Stimulated activated CD4-positive, alpha-beta T cell treated with anti-CD3 and anti-CD28 coated beads, TNF-alpha, amount 100 ng/mL, for 24 hours (primary cell): ENCODE results near the gene ALPG.
"Not testable (repeated sequence)": the region's sequence is repeated elsewhere in the genome, so short reads cannot be mapped to it uniquely, and the experiment has no call there.

Source experiments
- DNase-seq, 3 experiments: peaks; one replicate each; pipeline ENCODE4 v3.0.0-alpha.2; 2020; ENCODE audit warnings: low read depth in 3 of 3

The ALPG gene

GRCh38 chr2:232396683-232397082, 10.0 kb upstream of the ALPG start:
- DNase-seq: no peak

DNA sequence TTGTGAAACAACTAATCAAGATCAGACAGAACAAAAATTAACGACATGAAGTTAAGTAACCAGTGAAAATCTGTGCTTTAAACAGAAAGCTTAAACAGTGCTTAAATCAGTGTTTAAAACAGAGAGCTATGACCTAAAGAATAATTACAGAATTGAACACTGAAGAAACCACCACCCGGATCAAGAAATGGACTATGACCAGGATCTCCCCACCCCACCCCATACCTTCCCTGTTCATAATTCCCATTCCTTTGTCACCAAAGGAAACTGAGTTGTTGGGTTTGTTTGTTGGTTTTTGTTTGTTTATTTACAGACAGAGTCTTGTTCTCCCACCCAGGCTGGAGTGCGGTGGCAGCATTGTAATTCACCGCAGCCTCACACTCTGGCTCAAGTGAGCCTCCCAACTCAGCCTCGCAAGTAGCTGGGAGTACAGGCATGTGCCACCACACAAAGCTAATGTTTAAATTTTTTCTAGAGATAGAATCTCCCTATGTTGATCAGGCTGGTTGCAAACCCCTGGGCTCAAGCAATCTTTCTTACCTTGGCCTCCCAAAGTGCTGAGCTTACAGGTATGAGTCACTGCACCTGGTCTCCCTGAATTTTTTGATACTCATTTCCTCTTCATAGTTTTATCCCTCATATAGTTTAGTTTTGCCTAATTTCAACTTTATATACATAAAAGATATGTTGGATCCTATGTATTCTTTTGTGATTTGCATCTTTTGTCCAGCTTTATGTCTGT, 8.2 kb upstream of the ALPG start:
- no peak for DNase-seq

GRCh38 chr2:232400256-232401015, 6.2 kb upstream of the ALPG start:
- no peak for DNase-seq

DNA sequence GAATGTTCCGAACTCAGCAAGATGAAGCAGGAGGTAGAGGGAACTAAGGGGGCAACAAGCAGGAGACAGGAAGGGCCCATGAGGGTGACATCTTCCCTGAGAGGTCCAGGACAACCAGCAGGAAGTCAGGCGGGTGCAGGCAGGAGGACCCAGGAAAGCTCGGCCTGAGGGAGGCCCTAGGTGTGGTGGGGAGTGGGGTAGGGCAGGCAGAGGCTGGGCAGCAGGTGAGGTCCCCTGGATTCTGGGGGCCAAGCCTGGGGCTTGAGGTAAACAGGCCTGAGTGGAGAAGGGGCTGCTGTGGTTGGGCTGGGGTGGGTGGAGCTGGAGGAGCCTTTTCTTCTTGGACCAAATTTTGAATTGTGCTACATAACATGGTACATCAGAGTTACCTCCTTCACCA, 4.1 kb upstream of the ALPG start:
- no peak for DNase-seq

DNA sequence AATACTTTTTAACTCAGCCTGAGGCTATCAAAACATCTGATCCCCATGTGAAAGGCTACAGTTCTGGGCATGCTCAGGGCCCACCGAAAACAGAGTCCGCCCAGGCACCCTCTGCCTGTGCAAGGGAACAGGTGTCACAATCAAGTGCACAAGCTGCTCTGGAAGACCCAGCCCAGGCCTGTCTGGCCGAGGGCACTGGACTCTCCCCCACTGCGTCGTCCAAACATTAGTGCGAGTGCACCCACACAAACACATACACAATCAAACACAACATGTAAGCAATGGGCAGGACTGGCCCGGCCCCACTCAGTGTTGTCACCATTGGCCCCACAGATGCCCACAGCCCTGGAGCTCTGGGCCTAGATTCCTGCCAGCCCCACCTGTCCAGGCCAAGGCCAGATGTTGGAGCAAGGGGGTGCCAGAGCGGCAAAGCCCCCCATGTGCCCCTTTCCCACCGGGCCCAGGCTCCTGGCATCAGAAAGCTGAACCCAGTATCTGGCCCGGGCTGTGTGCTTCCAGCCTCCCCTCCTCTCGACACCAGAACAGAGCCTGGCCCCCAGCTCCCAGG, 617 bp upstream of the ALPG start:
- DNase-seq: no peak

DNA sequence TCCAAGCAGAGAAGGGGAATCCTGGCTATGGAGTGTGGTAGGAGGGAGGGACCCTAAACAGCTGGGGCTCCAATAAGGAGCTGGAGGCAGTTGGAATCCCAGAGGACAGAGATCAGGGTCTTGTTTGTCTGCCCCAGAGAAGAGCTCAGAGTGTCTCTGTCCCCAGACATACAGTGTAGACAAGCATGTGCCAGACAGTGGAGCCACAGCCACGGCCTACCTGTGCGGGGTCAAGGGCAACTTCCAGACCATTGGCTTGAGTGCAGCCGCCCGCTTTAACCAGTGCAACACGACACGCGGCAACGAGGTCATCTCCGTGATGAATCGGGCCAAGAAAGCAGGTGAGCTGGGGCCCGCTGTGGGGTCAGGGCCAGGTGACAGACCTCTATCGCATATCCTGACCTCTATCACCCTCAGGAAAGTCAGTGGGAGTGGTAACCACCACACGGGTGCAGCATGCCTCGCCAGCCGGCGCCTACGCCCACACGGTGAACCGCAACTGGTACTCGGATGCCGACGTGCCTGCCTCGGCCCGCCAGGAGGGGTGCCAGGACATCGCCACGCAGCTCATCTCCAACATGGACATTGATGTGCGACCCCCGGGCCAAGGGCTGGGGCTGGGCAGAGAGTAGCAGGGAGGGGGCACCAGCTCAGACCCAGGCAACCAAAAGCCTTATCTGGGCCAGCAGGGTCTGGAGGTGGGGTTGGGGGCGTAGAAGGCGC, 945 bp downstream of the ALPG start:
- DNase-seq: not testable (repeated sequence)

- DNase-seq: not testable (repeated sequence)
These were observed 1.6 kb downstream of the ALPG start for GRCh38 chr2:232408269-232408668.

DNA sequence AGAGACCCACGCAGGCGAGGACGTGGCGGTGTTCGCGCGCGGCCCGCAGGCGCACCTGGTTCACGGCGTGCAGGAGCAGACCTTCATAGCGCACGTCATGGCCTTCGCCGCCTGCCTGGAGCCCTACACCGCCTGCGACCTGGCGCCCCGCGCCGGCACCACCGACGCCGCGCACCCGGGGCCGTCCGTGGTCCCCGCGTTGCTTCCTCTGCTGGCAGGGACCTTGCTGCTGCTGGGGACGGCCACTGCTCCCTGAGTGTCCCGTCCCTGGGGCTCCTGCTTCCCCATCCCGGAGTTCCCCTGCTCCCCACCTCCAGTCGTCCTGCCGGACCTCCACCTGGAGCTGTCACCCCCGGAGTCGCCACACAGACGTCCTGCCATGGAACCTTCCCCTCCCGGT, 3.0 kb downstream of the ALPG start:
- not testable (repeated sequence) for DNase-seq

GRCh38 chr2:232410238-232410900, 3.7 kb downstream of the ALPG start:
- DNase-seq: no peak

DNA sequence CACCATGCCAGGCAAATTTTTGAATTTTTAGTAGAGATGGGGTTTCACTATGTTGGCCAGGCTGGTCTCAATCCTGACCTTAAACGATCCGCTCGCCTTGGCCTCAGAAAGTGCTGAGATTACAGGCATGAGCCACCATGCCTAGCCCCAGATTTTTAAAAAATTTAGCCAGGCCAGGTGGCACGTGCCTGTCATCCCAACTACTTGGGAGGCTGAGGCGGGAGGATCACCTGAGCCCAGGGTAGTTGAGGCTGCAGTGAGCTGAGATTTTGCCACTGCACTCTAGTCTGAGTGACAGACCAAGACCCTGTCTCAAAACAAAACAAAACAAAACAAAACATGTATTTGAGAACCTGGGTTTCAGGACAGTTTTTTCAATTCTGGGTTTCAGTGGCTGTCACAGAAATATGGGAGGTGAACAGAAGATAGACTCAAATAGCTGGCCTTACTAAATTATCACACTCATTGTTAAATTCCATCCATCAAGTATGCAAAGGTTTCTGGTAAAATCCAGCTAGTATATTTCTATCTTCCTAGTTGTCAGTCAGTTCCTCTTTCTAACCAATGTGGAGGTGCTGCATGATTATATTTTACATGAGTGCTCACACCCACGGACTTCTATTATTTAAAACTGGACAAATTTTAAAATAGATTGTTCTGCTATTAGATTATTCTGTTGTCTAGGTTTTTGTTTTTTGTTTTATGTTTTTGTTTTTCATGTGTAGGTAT, 5.4 kb downstream of the ALPG start:
- no peak for DNase-seq

GRCh38 chr2:232412986-232413385, 6.3 kb downstream of the ALPG start:
- DNase-seq: no peak

DNA sequence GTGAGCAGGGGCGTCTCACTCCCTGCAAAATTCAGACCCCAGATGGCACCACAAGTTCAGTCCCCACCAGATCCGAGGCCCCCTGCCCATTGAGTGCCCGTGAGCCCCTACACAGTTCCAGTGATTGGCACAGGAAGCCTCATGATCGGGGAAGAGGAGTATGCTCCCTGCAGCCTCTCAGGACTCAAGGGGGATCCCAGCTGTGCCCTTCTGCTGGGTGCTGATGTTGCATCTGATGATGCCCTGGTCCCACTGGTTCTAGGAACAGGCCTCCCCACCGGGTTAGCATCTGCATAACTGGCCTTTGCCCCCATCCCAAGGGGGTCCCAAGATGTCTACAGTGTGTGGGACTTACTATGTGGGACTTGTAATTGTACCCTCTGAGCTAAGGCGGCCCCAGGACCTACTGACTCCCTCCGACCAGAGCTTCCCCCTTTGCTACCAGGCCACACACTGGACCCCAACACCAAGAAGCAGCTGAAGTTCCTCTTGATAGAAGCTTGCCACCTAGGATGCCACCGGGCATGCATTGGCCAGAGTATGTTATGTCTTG, 8.6 kb downstream of the ALPG start:
- no peak for DNase-seq

DNA sequence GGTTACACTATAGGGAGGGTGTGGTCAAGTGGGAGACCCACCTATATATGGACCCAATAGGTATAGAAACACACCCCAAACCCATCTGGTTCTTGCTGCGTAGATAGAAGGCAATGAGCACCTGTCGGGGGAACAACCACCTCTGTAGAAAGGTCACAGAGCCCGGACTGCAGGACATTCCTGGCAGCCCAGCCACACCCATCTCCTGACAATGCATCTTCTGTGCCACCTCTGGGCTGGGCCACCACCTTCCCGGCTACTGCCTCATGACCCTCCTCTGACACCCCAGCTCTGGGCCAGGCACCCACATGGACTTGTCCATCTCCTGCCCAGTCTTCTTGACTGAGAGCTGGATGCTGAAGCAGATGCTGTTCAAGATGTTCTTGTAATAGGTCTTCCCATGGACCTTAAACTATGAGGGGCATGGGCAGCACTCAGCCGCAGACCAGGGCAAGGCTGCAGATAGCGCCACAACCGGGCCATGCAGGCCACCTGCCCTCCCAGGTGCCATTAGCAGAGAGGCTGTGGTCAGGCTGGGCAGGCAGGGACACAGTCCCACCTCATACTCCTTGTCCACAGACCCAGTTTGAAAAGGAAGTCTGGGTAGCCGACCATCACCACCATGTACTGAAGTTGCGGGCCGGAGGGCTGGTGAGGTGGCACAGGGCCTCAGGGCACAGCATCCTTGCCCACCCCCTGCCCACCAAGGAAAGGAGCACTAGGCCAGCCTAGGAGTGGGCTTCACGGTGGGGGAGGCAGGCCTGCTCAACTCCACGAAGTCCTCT, 9.3 kb downstream of the ALPG start:
- DNase-seq: no peak

GRCh38 chr2:232416521-232417470, 10.2 kb downstream of the ALPG start:
- DNase-seq: no peak

DNA sequence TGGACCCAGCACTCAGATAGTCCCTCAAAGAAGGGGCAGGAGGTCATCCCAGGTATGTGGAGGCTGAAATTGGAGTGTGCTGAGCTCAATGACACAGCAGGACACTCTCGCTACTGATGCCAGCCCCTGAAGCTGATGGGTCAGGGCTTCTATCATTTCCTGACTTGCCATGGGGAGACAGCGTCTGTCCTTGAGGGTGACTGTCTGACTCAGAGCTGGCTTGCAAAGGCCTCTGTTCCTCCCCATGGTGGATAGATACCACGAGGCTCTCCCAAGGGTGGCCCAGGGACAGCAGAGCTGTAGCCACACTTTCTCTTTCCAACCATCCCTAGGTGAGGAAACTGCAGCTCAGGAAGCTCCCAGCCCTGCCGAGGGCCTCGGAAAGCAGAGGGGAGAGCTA, 10.8 kb downstream of the ALPG start:
- DNase-seq: no peak

DNA sequence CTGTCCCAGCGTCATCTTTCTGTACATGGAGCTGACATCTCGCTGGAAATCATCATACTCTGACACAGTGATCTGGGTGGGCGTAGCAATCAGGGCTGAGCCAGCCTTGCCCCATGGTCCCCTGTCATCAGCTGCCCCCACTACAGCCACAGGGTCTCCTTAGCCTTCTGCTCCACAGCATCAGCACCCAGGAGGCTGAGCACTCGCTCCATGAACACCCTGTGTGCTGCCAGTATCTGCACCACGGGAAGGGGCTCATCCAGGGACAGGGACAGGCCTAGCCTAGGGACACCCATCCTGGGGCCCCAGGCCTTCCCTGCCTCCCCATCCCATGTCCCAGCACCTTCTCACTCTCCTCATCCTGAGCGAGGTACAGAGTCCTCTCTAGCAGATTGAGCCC, 11.4 kb downstream of the ALPG start:
- DNase-seq: no peak

DNA sequence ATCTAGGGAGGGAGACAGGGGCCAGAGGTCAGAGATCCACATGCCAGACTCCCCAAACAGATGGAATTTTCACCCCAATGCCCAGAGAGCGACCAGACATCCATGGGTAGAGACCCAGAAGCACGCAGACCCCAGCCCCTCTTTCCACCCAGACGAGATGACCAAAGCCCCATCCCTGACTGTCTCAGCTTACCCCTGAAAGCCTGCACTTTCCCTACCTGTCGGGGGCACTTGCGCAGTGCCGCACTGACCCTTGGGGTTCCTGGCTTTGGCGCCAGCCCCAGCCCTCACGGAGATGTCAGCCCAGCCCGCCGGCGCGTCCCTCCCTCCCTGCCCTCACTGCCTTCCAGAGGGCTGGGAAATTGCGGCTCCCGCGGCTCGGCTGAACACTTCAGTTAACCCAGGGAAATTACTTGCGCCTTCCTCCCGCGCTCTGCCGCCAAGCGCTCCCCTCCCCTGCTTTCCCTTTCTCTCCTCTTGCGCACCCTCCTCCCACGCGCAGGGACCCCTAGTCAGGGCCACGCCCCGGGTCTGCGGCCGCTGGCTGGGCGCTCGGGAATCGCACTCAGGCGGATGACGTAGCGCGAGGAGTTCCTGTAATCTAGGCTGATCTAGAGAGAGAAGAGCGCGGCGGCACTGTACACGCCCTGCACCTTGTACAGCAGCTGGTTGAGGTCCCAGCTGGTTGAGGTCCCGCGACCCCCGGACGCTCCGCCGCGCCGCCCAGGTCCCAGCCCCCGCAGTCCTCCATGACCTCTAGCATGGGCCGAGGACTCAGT, 12.0 kb downstream of the ALPG start:
- peak in 1 of 3 experiments; percentile 41 for DNase-seq
